ENCODE data around the gene AEBP1. TPM values are rescaled to one million over a fixed set of nuclear protein-coding genes. Genes with fewer than 3 reads are reported as not detected.

AEBP1 gene
- total RNA-seq, 1 experiment from 2014 or later, result 30.1 TPM

DNA sequence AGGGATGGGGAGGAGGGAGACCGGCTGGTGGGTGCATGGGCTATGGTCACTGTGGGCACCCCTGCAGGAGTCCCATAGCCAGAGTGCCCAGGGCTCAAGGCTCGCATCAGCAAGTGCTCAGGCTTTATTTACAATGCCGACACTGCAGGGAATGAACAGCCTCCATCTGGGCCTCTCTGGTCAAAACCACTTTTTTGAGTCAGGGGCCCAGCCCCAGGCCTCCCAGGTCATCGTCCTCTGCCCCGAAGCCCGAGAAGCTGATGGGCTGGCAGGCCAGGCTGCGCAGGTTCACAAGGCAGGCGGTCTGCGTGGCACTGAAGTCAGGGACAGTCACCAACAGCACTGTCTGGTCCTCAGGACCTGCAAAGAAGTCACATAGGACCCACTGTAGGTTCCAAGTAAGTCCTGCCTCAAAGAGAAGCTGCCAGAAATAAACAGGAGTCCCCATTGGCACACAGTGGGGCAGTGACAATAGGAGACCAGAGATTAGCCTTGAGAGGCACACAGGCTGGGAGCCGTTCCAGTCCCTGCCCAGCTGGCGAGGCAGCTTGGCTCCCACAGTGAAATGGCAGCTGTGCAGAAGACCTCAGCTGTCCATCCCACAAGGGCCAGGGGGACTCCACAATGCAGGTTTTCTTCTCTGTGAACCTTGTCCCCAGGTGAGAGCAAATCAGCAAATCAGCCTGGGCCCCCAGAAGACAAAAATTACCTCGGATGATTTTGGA, 10.6 kb downstream of the AEBP1 start:
- Histone ChIP-seq H3K27me3 (replicated peaks; ENCODE audit: insufficient read depth, low read depth, low read length, poor library complexity) (no peaks in the 10 kb centered on the region), H3K36me3 (ENCODE audit: insufficient read depth, low read length, poor library complexity, severe bottlenecking) (peaks cover 47% of the 10 kb centered on the region), H3K4me3 (ENCODE audit: low read depth, low read length, poor library complexity, severe bottlenecking) (no peak overlapping the region), H3K9me3 (ENCODE audit: low read depth, low read length, poor library complexity, severe bottlenecking) (no peaks in the 10 kb centered on the region), H3K27ac (ENCODE audit: low read depth, low read length, poor library complexity, severe bottlenecking) (no peak overlapping the region), H3K4me1 (ENCODE audit: insufficient read depth, low read length, poor library complexity, severe bottlenecking) (no peaks in the 10 kb centered on the region)
- TF ChIP-seq, protein P1, sequence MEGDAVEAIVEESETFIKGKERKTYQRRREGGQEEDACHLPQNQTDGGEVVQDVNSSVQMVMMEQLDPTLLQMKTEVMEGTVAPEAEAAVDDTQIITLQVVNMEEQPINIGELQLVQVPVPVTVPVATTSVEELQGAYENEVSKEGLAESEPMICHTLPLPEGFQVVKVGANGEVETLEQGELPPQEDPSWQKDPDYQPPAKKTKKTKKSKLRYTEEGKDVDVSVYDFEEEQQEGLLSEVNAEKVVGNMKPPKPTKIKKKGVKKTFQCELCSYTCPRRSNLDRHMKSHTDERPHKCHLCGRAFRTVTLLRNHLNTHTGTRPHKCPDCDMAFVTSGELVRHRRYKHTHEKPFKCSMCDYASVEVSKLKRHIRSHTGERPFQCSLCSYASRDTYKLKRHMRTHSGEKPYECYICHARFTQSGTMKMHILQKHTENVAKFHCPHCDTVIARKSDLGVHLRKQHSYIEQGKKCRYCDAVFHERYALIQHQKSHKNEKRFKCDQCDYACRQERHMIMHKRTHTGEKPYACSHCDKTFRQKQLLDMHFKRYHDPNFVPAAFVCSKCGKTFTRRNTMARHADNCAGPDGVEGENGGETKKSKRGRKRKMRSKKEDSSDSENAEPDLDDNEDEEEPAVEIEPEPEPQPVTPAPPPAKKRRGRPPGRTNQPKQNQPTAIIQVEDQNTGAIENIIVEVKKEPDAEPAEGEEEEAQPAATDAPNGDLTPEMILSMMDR (conservative IDR thresholded peaks at IDR 0.05; ENCODE audit: low read depth, low read length), result no peak
- TF ChIP-seq EZH2 (IDR thresholded peaks at IDR 0.05; ENCODE audit: borderline replicate concordance, low read depth, low read length, poor library complexity, severe bottlenecking), result no peak
- POLR2A ChIA-PET (ENCODE audit: low non-redundant PET), result no interaction called here
- CTCF ChIA-PET, result no interaction called here
- BruUV-seq (replicated peaks), result no TSS peak
- DNase-seq (ENCODE audit: low spot score), result no peak
- intact Hi-C loops (cut with micrococcal nuclease; ENCODE audit: unreplicated experiment), result no loop called here

DNA sequence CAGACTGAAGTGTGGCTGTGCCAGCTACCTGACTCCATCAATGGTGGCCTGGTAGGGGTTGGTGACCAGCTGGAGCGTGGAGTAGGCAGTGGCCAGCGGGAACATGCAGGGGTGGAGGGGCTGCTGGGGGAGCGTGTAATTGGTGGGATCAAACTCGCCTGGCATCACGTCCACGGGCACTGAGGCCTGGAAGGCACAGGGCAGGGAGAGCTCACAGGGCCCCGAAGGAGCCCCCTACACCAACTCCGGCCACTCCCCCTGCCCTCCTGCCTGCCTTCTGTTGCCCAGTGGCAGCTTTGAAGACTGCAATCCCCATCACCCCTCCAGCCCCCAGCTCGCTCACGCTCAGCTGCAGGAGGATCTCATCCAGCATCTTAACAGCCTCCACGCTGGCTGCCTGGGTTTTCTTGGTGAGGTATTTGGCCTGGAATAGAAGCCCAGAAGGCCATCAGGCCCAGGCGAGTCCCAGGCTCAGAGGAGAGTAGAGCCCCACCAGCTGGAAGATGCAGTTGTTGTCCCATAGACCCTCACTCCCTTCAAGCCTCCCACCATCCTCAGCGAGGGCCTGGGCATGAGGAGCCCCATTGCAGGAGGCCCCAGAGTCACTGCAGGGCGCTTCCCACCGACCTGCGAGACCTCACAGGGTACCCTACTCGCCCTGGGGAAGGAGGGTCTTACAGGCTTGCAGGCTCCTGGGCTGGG, 12.1 kb downstream of the AEBP1 start:
- ChIA-PET POLR2A (ENCODE audit: low non-redundant PET) (no interaction called here), CTCF (no interaction called here)
- no TSS peak for BruUV-seq (replicated peaks)
- peaks cover 62% of the 10 kb centered on the region for H3K36me3 ChIP-seq (ENCODE audit: insufficient read depth, low read length, poor library complexity, severe bottlenecking)
- no peak overlapping the region for H3K27ac ChIP-seq (ENCODE audit: low read depth, low read length, poor library complexity, severe bottlenecking)
- H3K4me3 ChIP-seq (ENCODE audit: low read depth, low read length, poor library complexity, severe bottlenecking), result no peak overlapping the region
- TF ChIP-seq EZH2 (IDR thresholded peaks at IDR 0.05; ENCODE audit: borderline replicate concordance, low read depth, low read length, poor library complexity, severe bottlenecking), result no peak
- TF ChIP-seq, protein P1 (conservative IDR thresholded peaks at IDR 0.05; ENCODE audit: low read depth, low read length), result no peak
- H3K4me1 ChIP-seq (ENCODE audit: insufficient read depth, low read length, poor library complexity, severe bottlenecking), result peaks cover 2% of the 10 kb centered on the region
- intact Hi-C loops (cut with micrococcal nuclease; ENCODE audit: unreplicated experiment), result no loop called here
- H3K9me3 ChIP-seq (ENCODE audit: low read depth, low read length, poor library complexity, severe bottlenecking), result no peaks in the 10 kb centered on the region
- no peaks in the 10 kb centered on the region for H3K27me3 ChIP-seq (replicated peaks; ENCODE audit: insufficient read depth, low read depth, low read length, poor library complexity)
- no peak for DNase-seq (ENCODE audit: low spot score)

DNA sequence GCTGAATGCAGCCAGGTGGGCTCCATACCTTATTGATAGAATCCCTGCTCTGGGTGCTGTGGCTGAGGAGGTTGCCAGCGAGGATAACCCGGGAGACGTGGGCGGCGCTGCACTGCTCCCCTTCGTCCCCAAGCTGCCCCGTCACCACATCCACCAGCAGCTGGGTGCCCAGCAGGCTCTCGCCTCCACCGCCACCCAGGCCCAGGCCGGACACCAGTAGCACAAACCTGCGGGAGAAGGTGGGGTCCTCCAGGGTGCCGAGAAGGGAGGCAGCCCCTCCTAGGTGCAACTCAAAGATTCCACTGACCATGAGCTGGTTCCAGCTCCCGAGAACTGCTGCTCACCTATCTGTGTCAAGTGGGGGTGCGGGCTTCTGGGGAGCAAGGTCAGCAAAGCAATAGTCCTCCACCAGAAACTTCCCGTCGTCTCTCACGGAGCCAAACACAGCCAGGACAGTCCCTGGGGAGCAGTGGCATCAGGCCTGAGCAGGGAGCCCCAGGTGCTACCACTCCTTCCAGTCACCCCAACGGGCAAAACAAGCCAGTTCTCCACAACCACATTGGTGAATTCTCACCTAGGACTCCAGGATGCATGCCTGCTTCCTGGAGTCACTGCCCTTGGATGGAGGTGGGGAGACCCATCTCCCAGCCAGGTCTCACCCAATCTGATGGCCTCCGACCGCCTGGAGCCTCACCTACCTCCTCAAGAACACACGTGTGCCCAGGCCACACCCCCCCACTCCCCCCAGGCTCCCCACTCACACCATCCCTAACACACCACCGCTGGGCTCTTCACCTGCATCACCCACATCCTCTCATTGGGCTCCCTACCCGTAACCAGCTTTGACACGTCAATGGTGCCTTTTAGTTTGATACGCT, 12.9 kb downstream of the AEBP1 start:
- intact Hi-C loops (cut with micrococcal nuclease; ENCODE audit: unreplicated experiment), result no loop called here
- peaks cover 10% of the 10 kb centered on the region for H3K4me1 ChIP-seq (ENCODE audit: insufficient read depth, low read length, poor library complexity, severe bottlenecking)
- ChIA-PET POLR2A (ENCODE audit: low non-redundant PET) (no interaction called here), CTCF (no interaction called here)
- H3K27ac ChIP-seq (ENCODE audit: low read depth, low read length, poor library complexity, severe bottlenecking), result no peak overlapping the region
- BruUV-seq (replicated peaks), result no TSS peak
- no peak overlapping the region for H3K4me3 ChIP-seq (ENCODE audit: low read depth, low read length, poor library complexity, severe bottlenecking)
- DNase-seq (ENCODE audit: low spot score), result no peak
- H3K36me3 ChIP-seq (ENCODE audit: insufficient read depth, low read length, poor library complexity, severe bottlenecking), result peaks cover 70% of the 10 kb centered on the region
- TF ChIP-seq EZH2 (IDR thresholded peaks at IDR 0.05; ENCODE audit: borderline replicate concordance, low read depth, low read length, poor library complexity, severe bottlenecking), result no peak
- TF ChIP-seq, protein P1 (conservative IDR thresholded peaks at IDR 0.05; ENCODE audit: low read depth, low read length), result no peak
- no peaks in the 10 kb centered on the region for H3K27me3 ChIP-seq (replicated peaks; ENCODE audit: insufficient read depth, low read depth, low read length, poor library complexity)
- no peaks in the 10 kb centered on the region for H3K9me3 ChIP-seq (ENCODE audit: low read depth, low read length, poor library complexity, severe bottlenecking)

All from A673 (cell line).